EL (cell line): ENCODE measurements around the gene P3H2.
A peak's percentile ranks its signal among the peaks of the same experiment; 100 is the strongest.

Experiments used
- DNase-seq: peaks from one replicate; pipeline ENCODE4 v3.0.0-alpha.2; 2016

P3H2 gene

DNA sequence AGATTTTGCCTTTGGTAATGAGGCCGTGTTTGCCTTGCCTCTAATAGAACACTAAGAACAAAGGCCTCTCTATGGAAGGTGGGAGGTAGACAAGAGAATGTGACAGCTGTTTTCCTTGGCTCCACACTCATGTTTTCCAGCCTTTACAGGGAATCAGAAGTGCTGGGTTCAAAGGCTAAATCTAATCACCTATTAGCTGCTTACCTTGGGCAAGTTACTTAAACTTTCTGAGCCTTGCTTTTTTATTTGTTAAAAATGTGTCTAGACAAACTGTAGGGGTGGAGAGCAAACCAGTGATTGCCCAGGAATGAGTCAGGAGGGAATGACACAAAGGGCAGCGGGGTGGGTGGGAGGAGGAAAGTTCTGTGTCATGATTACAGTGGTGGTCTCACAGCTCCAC, 179.0 kb downstream of the P3H2 start:
- DNase-seq: peak; percentile 44

DNA sequence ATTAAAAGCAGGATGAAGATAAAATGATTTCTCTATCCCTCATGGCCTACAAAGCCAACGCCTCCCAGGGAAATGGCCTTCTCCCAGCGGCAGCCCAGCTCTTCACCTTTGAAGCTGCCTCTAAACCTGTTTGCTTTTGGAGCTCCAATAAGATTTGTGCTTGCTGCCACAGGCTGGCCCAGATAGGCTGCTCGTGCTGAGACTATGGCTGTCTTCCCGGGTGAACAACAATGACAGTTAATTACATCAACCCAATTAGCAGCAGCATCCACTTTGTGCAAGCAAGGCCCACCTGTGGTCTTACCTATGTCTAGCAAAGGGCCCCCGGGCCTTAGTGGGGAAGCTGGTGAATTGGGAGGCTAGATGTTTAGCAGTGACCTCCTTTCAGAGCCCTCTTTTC, 179.6 kb downstream of the P3H2 start:
- no peak for DNase-seq

DNA sequence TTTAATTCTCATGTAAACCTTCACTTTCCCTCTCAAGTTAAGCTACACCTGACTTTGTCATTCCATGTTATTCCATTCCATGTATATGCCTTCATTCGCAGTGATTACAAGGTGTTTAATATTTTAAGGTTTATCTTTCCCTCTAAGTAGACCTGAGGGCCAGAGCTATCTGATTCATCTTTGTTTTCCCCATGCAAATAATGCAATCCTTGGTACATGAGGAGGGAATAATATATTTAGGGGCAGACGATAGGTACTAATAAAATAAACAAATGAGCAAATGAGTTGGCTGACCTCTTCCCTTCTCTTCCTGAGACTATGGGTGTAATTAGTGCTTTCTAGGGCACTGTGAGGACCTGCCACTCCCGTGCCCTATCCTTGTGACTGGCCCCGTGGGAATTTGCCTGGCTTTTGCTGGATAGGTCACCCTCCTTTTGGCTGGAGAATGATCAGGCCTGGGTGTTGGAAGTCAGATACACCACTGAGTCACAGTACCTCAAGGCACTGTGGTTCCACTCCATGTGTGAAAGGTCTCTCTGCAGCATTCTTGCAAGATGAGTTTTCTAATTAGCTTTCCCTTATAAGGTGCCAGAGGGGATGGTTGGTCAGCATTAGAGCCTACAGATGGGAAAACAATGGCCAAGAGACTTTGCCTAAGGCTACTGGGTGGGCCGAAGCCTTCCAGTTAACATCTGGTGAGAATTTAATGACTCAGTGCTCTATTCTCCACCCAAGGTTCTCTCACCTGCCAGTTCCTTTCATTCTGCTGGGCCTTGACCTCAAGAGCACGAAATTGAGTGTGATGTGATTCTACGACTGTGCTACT, 183.2 kb downstream of the P3H2 start:
- peak; percentile 100 for DNase-seq

DNA sequence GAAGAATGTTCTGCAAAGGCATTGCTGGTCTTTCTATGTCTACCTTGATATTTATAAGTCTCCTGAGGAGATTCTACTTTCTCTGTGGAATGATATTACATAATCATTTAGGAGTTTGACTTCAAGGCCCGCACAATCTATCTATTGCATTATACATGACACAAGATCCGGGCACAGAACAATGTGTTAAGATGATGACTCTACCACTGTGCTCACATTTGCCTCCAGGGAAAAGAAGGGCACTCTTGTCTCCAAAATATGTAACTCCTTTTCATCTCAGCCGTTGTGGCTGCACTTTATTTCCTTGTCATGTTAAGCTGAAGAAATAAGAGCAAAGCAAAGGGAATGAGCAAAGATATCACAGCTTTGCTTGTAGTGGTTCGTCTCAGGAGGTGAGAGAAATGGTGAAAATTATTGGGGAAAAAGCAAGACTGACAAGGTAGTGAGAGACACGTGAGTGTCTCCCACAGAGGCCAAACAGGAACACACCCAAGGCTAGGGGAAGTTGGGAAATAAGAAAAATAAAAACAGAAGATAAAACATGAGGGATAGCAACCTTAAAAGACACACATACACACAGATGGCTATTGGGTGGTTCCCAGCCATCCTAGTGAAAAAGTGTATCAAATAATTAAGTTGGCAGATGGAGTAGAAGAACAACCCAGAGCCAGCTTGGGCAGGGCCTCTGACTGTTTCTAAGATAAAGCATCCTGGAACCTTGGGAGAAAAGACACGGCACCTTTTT, 184.3 kb downstream of the P3H2 start:
- no peak for DNase-seq

DNA sequence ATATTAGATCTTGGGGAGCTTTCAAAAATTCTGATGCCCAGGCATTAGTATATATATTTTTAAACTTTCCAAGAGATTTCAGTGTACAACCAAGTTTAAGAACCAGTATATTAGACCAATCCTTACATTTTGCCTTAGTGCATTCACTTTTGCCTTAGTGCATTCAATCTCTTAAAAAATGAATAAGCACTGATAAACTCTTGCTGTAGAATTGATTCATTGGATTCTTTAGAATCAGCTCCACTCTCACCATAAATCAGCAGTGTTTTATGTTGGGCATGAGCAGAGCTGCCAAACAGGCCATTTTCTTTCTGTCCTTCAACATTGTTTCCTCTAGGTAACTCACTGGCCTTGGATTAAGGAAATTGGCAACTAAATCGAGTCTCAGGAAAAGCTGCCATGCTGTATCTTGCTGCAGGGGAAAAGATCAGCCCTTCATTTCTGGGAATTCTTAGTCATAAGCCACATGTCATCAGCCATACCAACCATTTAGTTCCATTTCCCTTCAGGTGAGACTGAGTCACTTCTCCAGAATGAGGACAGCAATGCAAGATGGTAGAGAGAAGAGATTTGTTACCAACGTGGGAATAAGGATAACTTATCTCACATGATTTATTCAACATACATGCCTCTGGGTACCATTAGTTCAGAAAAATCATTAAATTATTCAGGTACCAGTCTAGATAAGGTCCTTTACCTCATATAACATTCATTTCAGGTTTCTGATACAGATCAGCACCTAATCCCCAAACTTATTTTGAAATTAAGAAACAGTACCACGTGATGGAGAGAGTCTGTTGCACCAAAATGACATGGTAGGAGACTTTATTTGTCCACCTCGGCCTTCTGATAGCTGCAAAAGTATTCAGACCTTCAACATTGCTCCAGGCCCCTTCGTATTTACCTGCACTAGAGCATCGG, 192.5 kb downstream of the P3H2 start:
- DNase-seq: peak; percentile 39

DNA sequence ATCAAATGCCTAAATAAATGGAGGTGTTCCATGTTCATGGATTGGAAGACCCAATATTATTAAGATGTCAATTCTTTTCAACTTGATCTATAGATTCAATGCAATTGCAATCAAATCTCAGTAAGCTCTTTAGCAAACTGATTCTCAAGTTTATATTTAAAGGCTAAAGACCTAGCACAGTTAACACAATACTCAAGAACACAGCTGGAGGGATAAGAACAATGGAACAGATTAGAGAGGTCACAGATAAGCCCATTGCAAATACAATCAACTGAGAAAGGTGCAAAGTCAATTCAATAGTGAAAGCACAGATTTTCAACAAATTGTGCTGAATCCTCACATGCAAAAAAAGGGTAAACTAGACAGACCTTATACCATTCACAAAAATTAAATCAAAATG, 198.9 kb downstream of the P3H2 start:
- no peak for DNase-seq

DNA sequence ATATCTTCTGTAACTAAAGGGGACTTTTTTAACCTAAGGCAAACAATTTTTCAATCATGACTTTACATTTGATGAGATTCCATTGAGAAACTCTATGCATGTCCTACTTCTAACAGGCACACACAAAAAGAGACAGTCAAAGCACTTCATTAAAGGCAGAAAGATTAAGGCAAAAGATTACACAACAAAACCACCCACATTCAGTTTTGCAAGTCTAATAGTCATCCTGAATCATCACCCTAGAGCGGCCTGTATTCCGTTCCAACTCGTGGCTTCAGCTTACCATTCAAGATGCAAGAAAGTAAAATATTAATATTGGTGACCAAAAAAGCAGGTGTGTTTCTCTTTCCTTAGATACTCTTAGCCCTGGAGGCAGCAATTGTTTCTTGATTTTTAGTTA, 205.9 kb downstream of the P3H2 start:
- DNase-seq: peak; percentile 89

DNA sequence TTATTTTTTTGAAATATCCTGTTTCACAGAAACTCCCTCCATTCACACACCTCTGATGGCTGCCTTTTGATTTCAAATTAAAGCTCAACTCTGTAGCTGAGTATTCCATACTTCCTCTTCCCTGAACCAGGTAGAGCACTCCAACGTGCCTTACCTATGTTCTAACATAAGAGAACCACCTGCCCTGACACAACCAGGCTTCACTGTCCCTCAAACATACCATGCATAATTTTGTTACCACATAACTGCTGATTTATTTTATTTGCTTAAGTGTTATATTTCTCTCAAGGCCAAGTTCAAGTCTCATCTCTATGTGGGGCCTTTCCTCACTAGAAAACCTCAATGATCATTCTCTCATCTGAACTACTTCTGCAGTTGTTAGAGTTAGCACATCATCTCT, 209.7 kb downstream of the P3H2 start:
- DNase-seq: no peak

DNA sequence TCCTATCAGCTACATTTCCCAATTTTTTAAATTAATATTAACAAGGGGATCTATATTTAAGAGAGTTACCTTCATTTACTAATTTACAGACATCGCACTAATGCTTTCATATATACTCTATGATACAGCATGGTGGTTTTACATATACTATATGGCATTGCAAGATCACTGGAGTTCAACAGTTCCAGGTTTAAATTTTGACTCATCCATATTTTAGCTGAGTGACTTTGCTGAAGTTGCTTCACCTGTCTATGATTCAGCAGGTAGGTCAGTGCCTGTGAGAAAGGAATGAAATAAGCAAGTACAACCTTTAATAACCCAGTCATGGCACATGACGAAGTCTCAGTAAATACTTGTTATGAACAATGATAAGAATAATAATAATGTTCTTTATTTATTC, 211.1 kb downstream of the P3H2 start:
- no peak for DNase-seq

DNA sequence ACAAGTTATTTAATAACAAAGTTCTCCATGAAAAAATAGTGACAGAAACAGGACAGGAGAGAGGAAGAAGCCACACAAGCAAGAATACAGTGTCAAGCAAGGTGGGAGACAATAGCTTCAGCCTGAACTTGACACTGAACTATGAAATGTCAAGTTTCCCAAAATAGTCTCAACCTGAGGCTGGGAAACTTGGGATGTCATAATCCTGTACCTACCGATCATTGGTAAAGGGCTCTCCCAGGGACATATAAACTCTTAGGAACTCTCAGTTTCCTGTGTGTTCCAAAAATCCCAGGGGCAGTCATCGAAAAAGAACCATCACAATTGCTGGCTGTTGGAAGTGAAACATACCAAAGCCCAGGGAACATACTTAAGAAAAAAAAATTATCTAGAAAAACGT, 211.6 kb downstream of the P3H2 start:
- no peak for DNase-seq

DNA sequence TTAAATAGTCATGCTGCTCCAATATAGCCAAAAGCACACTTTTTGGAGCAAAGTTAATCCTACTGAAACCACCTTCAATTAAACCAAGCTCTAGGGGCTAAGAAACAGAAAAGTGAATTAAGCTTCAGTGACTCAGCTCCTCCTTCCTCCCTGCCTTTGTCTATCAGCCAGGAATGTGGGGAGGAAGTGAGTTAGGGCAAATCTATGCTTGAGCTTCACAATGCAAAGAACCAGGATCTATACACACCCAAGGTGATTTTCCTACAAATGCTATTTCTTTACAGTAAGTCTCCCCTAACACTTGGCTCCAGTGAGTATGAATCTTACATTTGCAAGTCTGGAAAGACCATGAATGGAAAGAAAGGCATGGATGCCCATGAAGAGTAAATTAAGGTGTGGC, 212.1 kb downstream of the P3H2 start:
- DNase-seq: peak; percentile 83

DNA sequence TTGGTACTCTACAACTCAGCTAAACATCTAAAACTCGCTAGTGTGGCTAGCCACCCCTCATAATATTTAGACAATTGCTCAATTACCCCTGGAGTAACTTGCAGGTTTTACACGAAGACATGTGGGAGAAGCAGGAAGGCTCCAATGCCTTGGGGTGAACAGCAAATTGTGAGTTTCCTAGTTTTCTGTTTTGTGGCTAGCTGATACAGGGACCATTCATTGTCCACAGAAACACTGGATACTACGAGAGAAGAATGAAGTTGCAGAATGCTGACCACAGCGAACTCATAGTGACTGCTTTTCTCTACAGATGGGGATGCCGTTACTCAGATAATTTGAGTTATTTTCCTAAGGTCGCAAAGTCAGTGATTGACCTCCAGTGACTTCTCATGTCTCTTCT, 212.9 kb downstream of the P3H2 start:
- DNase-seq: no peak
